Esophagus muscularis mucosa (tissue), 4 donors: Measurements from ENCODE around the gene CCND3.

ENCODE experiments used
- EP300 ChIP-seq: sonication (generic); formaldehyde crosslinking; IDR thresholded peaks from one replicate; pipeline ENCODE4 v1.6.1; 2017; ENCODE audit warnings: antibody characterized with exemption
- POLR2A ChIP-seq: fragments of 450-650 bp; IDR thresholded peaks from one replicate; pipeline ENCODE4 v1.6.1; 2017; ENCODE audit warnings: antibody characterized with exemption, moderate library complexity, mild to moderate bottlenecking, low read depth
- POLR2AphosphoS5 ChIP-seq, 2 donors: sonication (generic); formaldehyde crosslinking; IDR thresholded peaks; one replicate each; pipeline ENCODE4 v1.6.1; 2017; ENCODE audit warnings: antibody characterized with exemption in 2 of 2
- TF ChIP-seq, protein P1 (sequence below), 3 experiments: fragments of 200-600 bp in 2 of 3; fragments of 450-650 bp in 1 of 3; sonication (generic) in 2 of 3; IDR thresholded peaks; one replicate each; pipeline ENCODE4 v1.5.1; 2017 to 2019; ENCODE audit warnings: antibody characterized with exemption in 3 of 3, mild to moderate bottlenecking in 2 of 3, moderate library complexity in 1 of 3

DNA sequence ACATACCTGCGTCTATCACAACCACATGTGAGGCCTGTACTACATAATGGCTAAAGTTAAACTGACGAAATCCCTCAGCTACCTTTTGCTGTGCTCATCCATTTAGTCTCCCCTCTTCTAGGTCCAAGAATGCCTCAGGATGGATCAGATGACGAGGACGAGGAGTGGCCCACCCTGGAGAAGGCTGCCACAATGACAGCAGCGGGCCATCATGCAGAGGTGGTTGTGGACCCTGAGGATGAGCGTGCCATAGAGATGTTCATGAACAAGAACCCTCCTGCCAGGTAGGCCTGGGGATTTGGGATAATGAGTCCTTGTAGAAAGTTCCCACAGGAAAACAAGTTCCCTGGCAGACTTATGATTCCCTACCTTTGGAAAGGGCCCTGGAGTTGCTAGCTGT lies 14.4 kb downstream of the CCND3 start:
- TF ChIP-seq, protein P1, sequence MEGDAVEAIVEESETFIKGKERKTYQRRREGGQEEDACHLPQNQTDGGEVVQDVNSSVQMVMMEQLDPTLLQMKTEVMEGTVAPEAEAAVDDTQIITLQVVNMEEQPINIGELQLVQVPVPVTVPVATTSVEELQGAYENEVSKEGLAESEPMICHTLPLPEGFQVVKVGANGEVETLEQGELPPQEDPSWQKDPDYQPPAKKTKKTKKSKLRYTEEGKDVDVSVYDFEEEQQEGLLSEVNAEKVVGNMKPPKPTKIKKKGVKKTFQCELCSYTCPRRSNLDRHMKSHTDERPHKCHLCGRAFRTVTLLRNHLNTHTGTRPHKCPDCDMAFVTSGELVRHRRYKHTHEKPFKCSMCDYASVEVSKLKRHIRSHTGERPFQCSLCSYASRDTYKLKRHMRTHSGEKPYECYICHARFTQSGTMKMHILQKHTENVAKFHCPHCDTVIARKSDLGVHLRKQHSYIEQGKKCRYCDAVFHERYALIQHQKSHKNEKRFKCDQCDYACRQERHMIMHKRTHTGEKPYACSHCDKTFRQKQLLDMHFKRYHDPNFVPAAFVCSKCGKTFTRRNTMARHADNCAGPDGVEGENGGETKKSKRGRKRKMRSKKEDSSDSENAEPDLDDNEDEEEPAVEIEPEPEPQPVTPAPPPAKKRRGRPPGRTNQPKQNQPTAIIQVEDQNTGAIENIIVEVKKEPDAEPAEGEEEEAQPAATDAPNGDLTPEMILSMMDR (IDR thresholded peaks at IDR 0.05), result no peak
- TF ChIP-seq POLR2A (no peak), POLR2AphosphoS5 (IDR thresholded peaks at IDR 0.05) (no peak), EP300 (no peak)
